Type B pancreatic cell (in vitro differentiated cells): Measurements from ENCODE around the gene DGCR8. TPM values are rescaled to one million over a fixed set of nuclear protein-coding genes. Genes with fewer than 3 reads are reported as not detected.

Experiments
- DNase-seq: peaks from one replicate; pipeline ENCODE4 v3.0.0; 2021; ENCODE audit warnings: mixed read lengths; ENCODE audit not compliant: unreplicated experiment; ENCODE audit errors: extremely low spot score
- H3K27ac Mint-ChIP-seq: 2 replicates; pipeline ENCODE4 v1.8.0; 2021; ENCODE audit warnings: mild to moderate bottlenecking, mixed read lengths
- H3K27me3 Mint-ChIP-seq: 2 replicates; pipeline ENCODE4 v1.8.0; 2021; ENCODE audit warnings: mixed read lengths
- H3K36me3 Mint-ChIP-seq: 2 replicates; pipeline ENCODE4 v1.8.0; 2021; ENCODE audit warnings: mixed read lengths
- H3K4me1 Mint-ChIP-seq: one replicate; pipeline ENCODE4 v1.8.0; 2021; ENCODE audit warnings: mixed read lengths; ENCODE audit not compliant: unreplicated experiment
- H3K4me3 Mint-ChIP-seq: 2 replicates; pipeline ENCODE4 v1.8.0; 2021; ENCODE audit warnings: mild to moderate bottlenecking, mixed read lengths
- H3K9me3 Mint-ChIP-seq: 2 replicates; pipeline ENCODE4 v1.8.0; 2021; ENCODE audit warnings: mixed read lengths
- CTCF ChIP-seq: fragments of 200-600 bp; sonication (generic); conservative IDR thresholded peaks from 2 replicates; pipeline ENCODE4 v1.5.0; 2021; ENCODE audit warnings: antibody characterized with exemption, mild to moderate bottlenecking
- total RNA-seq: library from RNA; stranded (reverse); gene quantifications from 2 replicates; pipeline ENCODE4 v1.2.1, GENCODE V29; 2021; ENCODE audit warnings: low replicate concordance

Gene DGCR8
- total RNA-seq, 1 donor from 2014 or later: 61.3 TPM

DNA sequence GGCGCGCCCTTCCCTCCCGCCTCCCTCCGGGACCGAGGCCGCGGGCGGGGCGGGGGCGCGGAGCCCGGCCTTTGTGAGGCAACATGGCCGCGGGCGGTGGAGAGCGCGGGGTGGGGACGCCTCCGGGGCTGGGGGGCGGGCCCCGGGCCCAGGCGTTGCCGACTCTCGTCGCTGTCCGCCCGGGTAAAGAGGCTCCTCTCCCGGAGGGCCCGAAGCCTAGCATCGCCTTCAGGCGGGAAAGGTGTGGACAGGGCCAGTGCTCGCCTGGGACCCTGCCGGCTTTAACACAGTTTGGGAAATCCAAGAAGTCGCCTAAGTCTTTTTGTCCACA, 369 bp downstream of the DGCR8 start:
- Mint-ChIP-seq H3K4me3 (peak overlapping the region; percentile 95), H3K27me3 (no peaks in the 10 kb centered on the region), H3K9me3 (no peaks in the 10 kb centered on the region), H3K36me3 (peaks cover 11% of the 10 kb centered on the region), H3K27ac (peak overlapping the region; percentile 76), H3K4me1 (peaks cover 42% of the 10 kb centered on the region)
- TF ChIP-seq CTCF: no peak
- no peak for DNase-seq

DNA sequence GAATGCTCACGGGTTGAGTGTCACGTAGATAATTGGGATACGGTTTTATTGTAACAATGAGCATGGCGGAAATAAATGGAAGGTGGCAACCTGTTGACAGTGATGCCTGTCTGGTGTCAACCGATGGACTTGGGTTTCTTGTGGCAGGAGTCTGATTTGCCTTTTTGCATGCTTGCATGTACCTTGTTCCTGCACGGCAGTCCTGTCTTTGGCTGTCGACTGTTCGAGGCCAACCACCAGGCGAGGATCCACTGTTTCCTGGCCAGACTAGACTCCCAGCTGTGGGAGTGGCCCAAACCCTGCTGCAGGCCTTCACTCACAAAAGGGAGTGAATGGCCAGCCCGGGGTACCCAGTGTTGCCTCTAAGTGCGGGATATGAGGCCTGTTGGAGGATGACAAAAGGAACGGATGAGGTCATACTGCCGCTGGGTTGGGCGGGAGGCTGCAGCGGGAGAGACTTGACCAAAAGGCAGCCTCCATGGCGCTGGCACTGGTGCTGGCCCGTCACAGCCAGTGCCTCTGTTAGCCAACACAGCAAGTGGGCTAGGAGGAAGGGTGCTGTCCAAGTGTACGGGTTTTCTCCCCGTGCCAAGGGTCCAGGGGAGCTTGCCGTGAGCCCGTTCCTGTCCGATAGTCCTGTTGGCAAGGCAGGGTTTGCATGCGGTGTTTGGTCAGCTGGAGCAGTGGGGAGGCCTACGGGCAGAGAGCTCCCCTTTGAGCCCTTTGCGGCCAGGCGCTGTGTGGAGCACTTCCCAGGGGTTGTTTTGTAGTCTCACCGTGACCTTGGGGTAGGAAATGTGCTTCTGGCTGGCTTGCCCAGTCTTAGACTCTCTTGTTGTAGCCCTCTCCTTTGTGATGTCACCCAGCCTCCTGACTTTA, 974 bp downstream of the DGCR8 start:
- TF ChIP-seq CTCF: no peak
- Mint-ChIP-seq H3K27ac (peak overlapping the region; percentile 76), H3K4me3 (peak overlapping the region; percentile 95), H3K27me3 (no peaks in the 10 kb centered on the region), H3K36me3 (peaks cover 11% of the 10 kb centered on the region), H3K4me1 (peaks cover 42% of the 10 kb centered on the region), H3K9me3 (no peaks in the 10 kb centered on the region)
- no peak for DNase-seq

- no peaks in the 10 kb centered on the region for H3K9me3 Mint-ChIP-seq
- DNase-seq: no peak
Observed at GRCh38 chr22:20083157-20083890, 3.3 kb downstream of the DGCR8 start.

DNA sequence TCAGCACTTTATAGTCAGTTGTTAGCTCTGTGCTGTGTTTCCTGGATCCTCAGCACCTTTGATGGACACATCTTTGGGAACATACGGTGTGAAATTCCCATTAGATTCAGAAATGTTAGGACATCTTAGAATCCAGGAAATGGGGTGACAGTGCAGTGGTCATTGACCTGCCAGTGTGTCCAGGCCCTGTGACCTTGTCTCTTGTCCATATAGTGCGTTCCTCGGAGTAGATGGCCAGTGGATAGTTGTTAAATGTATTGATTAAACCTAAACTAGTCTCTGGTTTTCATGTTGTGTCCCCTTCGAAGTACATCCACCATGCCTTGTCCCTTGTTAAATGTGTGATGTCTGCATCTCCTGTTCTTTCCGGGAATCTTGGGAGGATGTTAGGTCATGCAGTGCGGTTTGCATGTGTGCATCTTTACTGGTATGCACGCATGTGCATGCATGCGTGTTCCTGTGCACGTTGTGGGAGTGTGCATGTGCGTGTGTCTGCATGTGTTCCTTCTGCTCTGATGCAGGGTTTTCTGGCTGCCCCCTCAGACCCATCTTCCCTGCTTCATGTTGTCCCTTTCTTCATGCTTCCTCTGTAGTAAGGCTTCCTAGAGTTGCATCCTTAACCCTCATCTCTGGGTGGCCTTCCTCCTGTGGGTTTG, 4.0 kb downstream of the DGCR8 start:
- Mint-ChIP-seq H3K9me3 (no peaks in the 10 kb centered on the region), H3K4me1 (peaks cover 32% of the 10 kb centered on the region), H3K27ac (peak overlapping the region; percentile 75), H3K27me3 (no peaks in the 10 kb centered on the region), H3K36me3 (peaks cover 28% of the 10 kb centered on the region), H3K4me3 (peak overlapping the region; percentile 95)
- TF ChIP-seq CTCF: no peak
- no peak for DNase-seq

More at GRCh38 chr22:20083157-20083890, 3.3 kb downstream of the DGCR8 start:
- Mint-ChIP-seq H3K4me1 (peaks cover 32% of the 10 kb centered on the region), H3K36me3 (peaks cover 28% of the 10 kb centered on the region), H3K27ac (peak overlapping the region; percentile 75), H3K27me3 (no peaks in the 10 kb centered on the region), H3K4me3 (peak overlapping the region; percentile 95)
- no peak for TF ChIP-seq CTCF

DNA sequence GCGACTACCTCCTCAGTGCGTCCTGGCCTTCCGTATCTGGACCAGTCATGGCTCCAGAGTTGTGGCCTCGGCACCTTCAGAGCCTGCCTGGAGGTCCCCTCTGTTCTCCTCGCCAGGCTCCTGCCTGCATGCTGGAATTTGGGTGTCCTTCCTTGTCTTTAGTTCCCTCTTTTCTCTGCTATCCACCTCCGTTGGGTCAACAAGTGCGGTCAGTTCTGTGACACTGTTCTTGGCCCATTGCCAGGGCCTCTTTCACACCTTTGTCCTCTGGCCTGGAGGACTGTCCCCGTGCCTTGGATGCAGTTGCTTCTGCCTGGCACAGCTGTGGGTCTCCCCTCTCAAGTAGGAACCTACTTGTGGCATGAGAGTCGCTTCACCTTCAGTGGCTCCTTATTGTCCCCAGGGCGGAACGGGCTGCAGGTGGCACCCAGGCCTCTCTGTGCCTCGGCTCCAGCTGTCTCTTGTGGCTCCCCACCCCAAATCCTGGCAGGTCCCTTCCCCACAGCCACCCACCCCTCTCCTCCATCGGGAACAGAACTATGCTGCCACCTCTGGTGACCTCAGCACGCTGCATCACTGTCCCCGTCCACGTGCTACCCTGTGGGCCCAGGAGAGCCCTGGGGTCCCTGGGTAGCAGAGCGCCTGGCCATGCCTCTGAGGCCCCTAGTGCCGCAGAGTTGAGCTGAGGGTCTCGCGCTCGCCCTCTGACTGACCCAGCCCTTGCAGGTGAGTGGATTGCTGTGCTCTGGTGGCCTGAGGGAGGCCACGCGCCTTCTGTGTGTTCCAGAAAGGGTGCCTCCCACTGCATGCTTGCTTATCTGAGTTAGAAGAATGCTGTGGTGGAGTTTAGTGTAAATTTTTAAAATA, 4.7 kb downstream of the DGCR8 start:
- peak overlapping the region; percentile 69 for H3K4me3 Mint-ChIP-seq

More for the DNA sequence above, 4.7 kb downstream of the DGCR8 start:
- peak; percentile 66 for TF ChIP-seq CTCF
- Mint-ChIP-seq H3K9me3 (no peaks in the 10 kb centered on the region), H3K27ac (peak overlapping the region; percentile 75), H3K4me1 (peaks cover 32% of the 10 kb centered on the region), H3K27me3 (no peaks in the 10 kb centered on the region), H3K36me3 (peaks cover 32% of the 10 kb centered on the region)
- DNase-seq: no peak
